ENCODE measurements around the gene STX2. TPM values are rescaled to one million over a fixed set of nuclear protein-coding genes. Genes with fewer than 3 reads are reported as not detected.
A peak's percentile ranks its signal among the peaks of the same experiment; 100 is the strongest.
"Not testable (repeated sequence)": the region's sequence is repeated elsewhere in the genome, so short reads cannot be mapped to it uniquely, and the experiment has no call there.

The STX2 gene
- total and polyA plus RNA-seq, 2 experiments from 2014 or later: 12.4 to 23.1 TPM

GRCh38 chr12:130761537-130762318 is 77.3 kb downstream of the STX2 start:
- Histone ChIP-seq H3K27me3 (no peaks in the 10 kb centered on the region), H2AFZ (no peak overlapping the region), H3K4me3 (no peak overlapping the region), H4K20me1 (ENCODE audit: insufficient read depth, poor library complexity, severe bottlenecking) (no peaks in the 10 kb centered on the region), H3K9me3 (ENCODE audit: low read depth) (no peaks in the 10 kb centered on the region), H3K27ac (no peak overlapping the region), H3K4me1 (ENCODE audit: insufficient read depth) (no peaks in the 10 kb centered on the region), H3K79me2 (no peaks in the 10 kb centered on the region), H3K9me2 (replicated peaks; ENCODE audit: insufficient read depth) (no peaks in the 10 kb centered on the region), H3K36me3 (replicated peaks; ENCODE audit: insufficient read depth, low read depth) (no peaks in the 10 kb centered on the region), H3K4me2 (no peak overlapping the region)
- WGBS (ENCODE audit: low lambda C conversion rate, missing lambda C conversion rate): 53% methylated on average over 29 of the region's 29 CpGs
- DNase-seq (ENCODE audit: low spot score): peak; percentile 57
- TF ChIP-seq EZH2phosphoT487 (IDR thresholded peaks at IDR 0.05; ENCODE audit: low read depth, severe bottlenecking, unreplicated experiment) (no peak), CTCF (IDR thresholded peaks at IDR 0.05; ENCODE audit: poor library complexity) (peak; percentile 56)

GRCh38 chr12:130754234-130754901 is 84.7 kb downstream of the STX2 start:
- Histone ChIP-seq H3K27me3 (no peaks in the 10 kb centered on the region), H3K4me1 (ENCODE audit: insufficient read depth) (no peaks in the 10 kb centered on the region), H3K27ac (no peak overlapping the region), H4K20me1 (ENCODE audit: insufficient read depth, poor library complexity, severe bottlenecking) (no peaks in the 10 kb centered on the region), H3K36me3 (replicated peaks; ENCODE audit: insufficient read depth, low read depth) (no peaks in the 10 kb centered on the region), H3K4me3 (no peak overlapping the region), H3K79me2 (no peaks in the 10 kb centered on the region), H3K9me3 (ENCODE audit: low read depth) (no peaks in the 10 kb centered on the region), H2AFZ (peak overlapping the region; percentile 20), H3K4me2 (no peak overlapping the region), H3K9me2 (replicated peaks; ENCODE audit: insufficient read depth) (no peaks in the 10 kb centered on the region)
- DNase-seq (ENCODE audit: low spot score): no peak
- TF ChIP-seq CTCF (IDR thresholded peaks at IDR 0.05; ENCODE audit: poor library complexity) (no peak), EZH2 (IDR thresholded peaks at IDR 0.05; ENCODE audit: borderline replicate concordance) (no peak), EZH2phosphoT487 (IDR thresholded peaks at IDR 0.05; ENCODE audit: low read depth, severe bottlenecking, unreplicated experiment) (no peak)
- WGBS (ENCODE audit: low lambda C conversion rate, missing lambda C conversion rate): 97% methylated on average over 3 of the region's 3 CpGs

GRCh38 chr12:130752692-130753230 is 86.3 kb downstream of the STX2 start:
- Histone ChIP-seq H3K9me2 (replicated peaks; ENCODE audit: insufficient read depth) (no peaks in the 10 kb centered on the region), H3K36me3 (replicated peaks; ENCODE audit: insufficient read depth, low read depth) (no peaks in the 10 kb centered on the region), H3K4me2 (no peak overlapping the region), H3K27ac (no peak overlapping the region), H2AFZ (no peak overlapping the region), H3K9me3 (ENCODE audit: low read depth) (no peaks in the 10 kb centered on the region), H3K27me3 (no peaks in the 10 kb centered on the region), H4K20me1 (ENCODE audit: insufficient read depth, poor library complexity, severe bottlenecking) (no peaks in the 10 kb centered on the region), H3K4me1 (ENCODE audit: insufficient read depth) (no peaks in the 10 kb centered on the region), H3K79me2 (no peaks in the 10 kb centered on the region), H3K4me3 (no peak overlapping the region)
- TF ChIP-seq EZH2phosphoT487 (IDR thresholded peaks at IDR 0.05; ENCODE audit: low read depth, severe bottlenecking, unreplicated experiment) (no peak), CTCF (IDR thresholded peaks at IDR 0.05; ENCODE audit: poor library complexity) (no peak), EZH2 (IDR thresholded peaks at IDR 0.05; ENCODE audit: borderline replicate concordance) (no peak)
- 44% methylated on average over 20 of the region's 20 CpGs for WGBS (ENCODE audit: low lambda C conversion rate, missing lambda C conversion rate)
- DNase-seq (ENCODE audit: low spot score): no peak

GRCh38 chr12:130752037-130752436 is 87.0 kb downstream of the STX2 start:
- not testable (repeated sequence) for H2AFZ ChIP-seq; H3K79me2 ChIP-seq; H4K20me1 ChIP-seq (ENCODE audit: insufficient read depth, poor library complexity, severe bottlenecking); H3K27me3 ChIP-seq; H3K9me2 ChIP-seq (replicated peaks; ENCODE audit: insufficient read depth); H3K4me2 ChIP-seq; H3K4me3 ChIP-seq; H3K4me1 ChIP-seq (ENCODE audit: insufficient read depth); H3K27ac ChIP-seq; H3K9me3 ChIP-seq (ENCODE audit: low read depth); H3K36me3 ChIP-seq (replicated peaks; ENCODE audit: insufficient read depth, low read depth); DNase-seq (ENCODE audit: low spot score)
- 90% methylated on average over 11 of the region's 11 CpGs for WGBS (ENCODE audit: low lambda C conversion rate, missing lambda C conversion rate)

Data from hepatocyte (in vitro differentiated cells).